ENCODE data around the gene PATE3.

DNA sequence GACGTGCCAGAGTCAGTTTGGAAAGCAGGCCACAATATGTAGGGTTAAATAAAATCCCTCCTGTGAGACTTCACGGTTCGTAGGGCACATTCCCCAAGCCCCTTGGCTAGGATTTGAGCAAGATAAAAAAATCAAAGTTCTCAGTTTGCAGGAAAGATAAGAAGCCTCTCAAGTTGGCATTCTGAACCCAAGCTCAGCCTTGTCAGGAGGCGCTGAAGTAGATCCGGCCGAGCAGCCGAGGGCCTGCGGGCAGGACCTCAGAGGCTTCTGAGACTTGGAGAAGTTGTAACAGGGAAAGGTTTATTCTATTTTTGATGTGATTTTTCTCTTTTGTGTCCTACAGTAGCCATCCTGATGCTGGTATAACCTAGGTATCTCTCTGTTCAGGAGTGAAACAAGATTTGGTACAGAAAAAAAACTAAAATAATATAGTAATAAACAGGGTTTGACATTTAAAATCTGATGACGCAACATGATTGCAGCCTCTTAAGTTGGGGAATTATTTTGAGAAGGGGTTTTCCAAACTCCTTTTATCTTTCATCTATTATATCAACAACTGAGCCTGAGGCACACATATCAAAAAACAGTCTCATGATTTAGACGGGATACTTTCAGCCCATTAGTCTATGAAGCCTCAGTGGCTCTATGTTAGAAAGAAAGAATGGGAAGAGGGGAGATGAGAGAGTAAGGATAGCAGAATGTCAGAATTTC lies 19.4 kb upstream of the PATE3 start:
- no peak for TF ChIP-seq GATA2 (IDR thresholded peaks at IDR 0.05; ENCODE audit: low read depth, low read length)
- no peak for TF ChIP-seq GATA3 (IDR thresholded peaks at IDR 0.05; ENCODE audit: low read depth, low read length)

All from SH-SY5Y (cell line).